ENCODE measurements around the gene CRISPLD2.

The CRISPLD2 gene

GRCh38 chr16:84899414-84899813 lies 79.6 kb downstream of the CRISPLD2 start:
- no peaks in the 10 kb centered on the region for H3K9me3 ChIP-seq (ENCODE audit: insufficient read depth, low read length)
- H4K20me1 ChIP-seq (ENCODE audit: insufficient read depth, low read length) = no peaks in the 10 kb centered on the region
- no peak overlapping the region for H3K4me3 ChIP-seq (ENCODE audit: low read length)
- H3K9ac ChIP-seq (ENCODE audit: low read length) = no peak overlapping the region
- no peaks in the 10 kb centered on the region for H3K79me2 ChIP-seq (ENCODE audit: low read length)
- TF ChIP-seq EZH2phosphoT487 (IDR thresholded peaks at IDR 0.05; ENCODE audit: low read depth) (no peak), CTCF (IDR thresholded peaks at IDR 0.05; ENCODE audit: low read depth, low read length) (no peak)
- H3K4me1 ChIP-seq (ENCODE audit: low read length) = no peaks in the 10 kb centered on the region
- no peak overlapping the region for H2AFZ ChIP-seq (ENCODE audit: low read depth, low read length)
- no peaks in the 10 kb centered on the region for H3K36me3 ChIP-seq (replicated peaks; ENCODE audit: low read depth, low read length)
- no peak overlapping the region for H3K27ac ChIP-seq (ENCODE audit: low read length)
- no peak overlapping the region for H3K4me2 ChIP-seq (ENCODE audit: low read length)
- 0 out of 2 replicates have a peak, but pooled peaks cover under 1% of the 10 kb centered on the region for H3K27me3 ChIP-seq (ENCODE audit: low read depth, low read length)

- no peak overlapping the region for H3K4me2 ChIP-seq (ENCODE audit: low read length)
- H3K36me3 ChIP-seq (replicated peaks; ENCODE audit: low read depth, low read length) = no peaks in the 10 kb centered on the region
- no peaks in the 10 kb centered on the region for H3K9me3 ChIP-seq (ENCODE audit: insufficient read depth, low read length)
- no peaks in the 10 kb centered on the region for H4K20me1 ChIP-seq (ENCODE audit: insufficient read depth, low read length)
- H3K9ac ChIP-seq (ENCODE audit: low read length) = no peak overlapping the region
- no peak overlapping the region for H2AFZ ChIP-seq (ENCODE audit: low read depth, low read length)
- TF ChIP-seq CTCF (IDR thresholded peaks at IDR 0.05; ENCODE audit: low read depth, low read length) = no peak
- TF ChIP-seq EZH2phosphoT487 (IDR thresholded peaks at IDR 0.05; ENCODE audit: low read depth) = no peak
- no peaks in the 10 kb centered on the region for H3K79me2 ChIP-seq (ENCODE audit: low read length)
- H3K27me3 ChIP-seq (ENCODE audit: low read depth, low read length) = peaks cover 10% of the 10 kb centered on the region
- no peak overlapping the region for H3K4me3 ChIP-seq (ENCODE audit: low read length)
- no peak overlapping the region for H3K27ac ChIP-seq (ENCODE audit: low read length)
- H3K4me1 ChIP-seq (ENCODE audit: low read length) = no peaks in the 10 kb centered on the region
These were observed 86.2 kb downstream of the CRISPLD2 start for GRCh38 chr16:84905965-84906460.

GRCh38 chr16:84907051-84907450 lies 87.3 kb downstream of the CRISPLD2 start:
- H3K9me3 ChIP-seq (ENCODE audit: insufficient read depth, low read length) = no peaks in the 10 kb centered on the region
- H3K4me1 ChIP-seq (ENCODE audit: low read length) = no peaks in the 10 kb centered on the region
- no peaks in the 10 kb centered on the region for H4K20me1 ChIP-seq (ENCODE audit: insufficient read depth, low read length)
- H3K27me3 ChIP-seq (ENCODE audit: low read depth, low read length) = peaks cover 11% of the 10 kb centered on the region
- no peak overlapping the region for H3K4me3 ChIP-seq (ENCODE audit: low read length)
- H3K4me2 ChIP-seq (ENCODE audit: low read length) = no peak overlapping the region
- H3K27ac ChIP-seq (ENCODE audit: low read length) = no peak overlapping the region
- no peaks in the 10 kb centered on the region for H3K36me3 ChIP-seq (replicated peaks; ENCODE audit: low read depth, low read length)
- no peak overlapping the region for H3K9ac ChIP-seq (ENCODE audit: low read length)
- H3K79me2 ChIP-seq (ENCODE audit: low read length) = no peaks in the 10 kb centered on the region
- H2AFZ ChIP-seq (ENCODE audit: low read depth, low read length) = no peak overlapping the region
- no peak for TF ChIP-seq CTCF (IDR thresholded peaks at IDR 0.05; ENCODE audit: low read depth, low read length)
- no peak for TF ChIP-seq EZH2phosphoT487 (IDR thresholded peaks at IDR 0.05; ENCODE audit: low read depth)

GRCh38 chr16:84907575-84907974 lies 87.8 kb downstream of the CRISPLD2 start:
- H3K79me2 ChIP-seq (ENCODE audit: low read length) = no peaks in the 10 kb centered on the region
- no peaks in the 10 kb centered on the region for H4K20me1 ChIP-seq (ENCODE audit: insufficient read depth, low read length)
- H3K4me3 ChIP-seq (ENCODE audit: low read length) = no peak overlapping the region
- H3K27ac ChIP-seq (ENCODE audit: low read length) = no peak overlapping the region
- no peak overlapping the region for H3K9ac ChIP-seq (ENCODE audit: low read length)
- no peak overlapping the region for H2AFZ ChIP-seq (ENCODE audit: low read depth, low read length)
- no peaks in the 10 kb centered on the region for H3K9me3 ChIP-seq (ENCODE audit: insufficient read depth, low read length)
- no peak for TF ChIP-seq CTCF (IDR thresholded peaks at IDR 0.05; ENCODE audit: low read depth, low read length)
- no peak for TF ChIP-seq EZH2phosphoT487 (IDR thresholded peaks at IDR 0.05; ENCODE audit: low read depth)
- peaks cover 15% of the 10 kb centered on the region for H3K27me3 ChIP-seq (ENCODE audit: low read depth, low read length)
- H3K4me2 ChIP-seq (ENCODE audit: low read length) = no peak overlapping the region
- H3K36me3 ChIP-seq (replicated peaks; ENCODE audit: low read depth, low read length) = no peaks in the 10 kb centered on the region
- H3K4me1 ChIP-seq (ENCODE audit: low read length) = no peaks in the 10 kb centered on the region

Data from OCI-LY3 (cell line).